Measurements from ENCODE around the gene LIF.
"Not testable (repeated sequence)": the region's sequence is repeated elsewhere in the genome, so short reads cannot be mapped to it uniquely, and the experiment has no call there.

LIF gene

DNA sequence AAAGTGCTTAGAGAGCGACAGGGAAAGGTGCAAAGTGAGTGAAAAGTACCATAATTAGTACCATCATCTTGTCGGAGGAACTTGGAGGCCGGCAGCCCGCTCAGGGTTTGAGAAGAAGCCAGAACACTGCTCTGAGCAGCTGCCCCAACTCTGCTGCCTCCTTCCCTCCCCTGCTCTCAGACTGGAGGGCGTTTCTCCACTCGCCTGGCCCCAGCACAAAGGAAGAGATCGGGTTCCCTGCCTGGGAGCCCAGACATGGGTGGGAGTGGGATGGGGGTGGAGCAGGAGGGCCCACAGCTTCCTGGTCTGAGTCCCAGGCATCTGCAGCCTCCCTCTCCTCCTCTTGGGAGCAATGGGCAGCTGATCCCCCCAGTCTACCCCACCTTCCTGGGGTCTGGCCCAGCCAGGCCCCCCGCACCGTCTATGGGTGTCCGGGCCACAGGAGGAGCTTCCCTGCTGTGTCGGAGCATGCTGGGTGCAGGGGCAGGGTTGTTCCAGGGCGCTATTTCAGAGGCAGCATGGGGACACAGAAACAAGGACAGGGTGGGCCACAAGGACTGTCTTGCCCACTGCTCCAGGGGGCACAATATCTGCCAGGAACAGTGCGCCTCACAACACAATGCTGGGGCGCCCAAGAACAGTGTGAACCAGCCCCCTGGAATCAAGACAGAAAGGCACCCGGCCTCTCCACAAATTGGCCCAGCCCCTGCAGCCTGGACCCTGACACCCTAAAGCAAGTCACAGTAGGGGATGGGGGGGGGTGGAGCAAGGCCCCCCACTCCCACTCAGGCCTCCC, 4.8 kb downstream of the LIF start:
- DNase-seq, result no peak

DNA sequence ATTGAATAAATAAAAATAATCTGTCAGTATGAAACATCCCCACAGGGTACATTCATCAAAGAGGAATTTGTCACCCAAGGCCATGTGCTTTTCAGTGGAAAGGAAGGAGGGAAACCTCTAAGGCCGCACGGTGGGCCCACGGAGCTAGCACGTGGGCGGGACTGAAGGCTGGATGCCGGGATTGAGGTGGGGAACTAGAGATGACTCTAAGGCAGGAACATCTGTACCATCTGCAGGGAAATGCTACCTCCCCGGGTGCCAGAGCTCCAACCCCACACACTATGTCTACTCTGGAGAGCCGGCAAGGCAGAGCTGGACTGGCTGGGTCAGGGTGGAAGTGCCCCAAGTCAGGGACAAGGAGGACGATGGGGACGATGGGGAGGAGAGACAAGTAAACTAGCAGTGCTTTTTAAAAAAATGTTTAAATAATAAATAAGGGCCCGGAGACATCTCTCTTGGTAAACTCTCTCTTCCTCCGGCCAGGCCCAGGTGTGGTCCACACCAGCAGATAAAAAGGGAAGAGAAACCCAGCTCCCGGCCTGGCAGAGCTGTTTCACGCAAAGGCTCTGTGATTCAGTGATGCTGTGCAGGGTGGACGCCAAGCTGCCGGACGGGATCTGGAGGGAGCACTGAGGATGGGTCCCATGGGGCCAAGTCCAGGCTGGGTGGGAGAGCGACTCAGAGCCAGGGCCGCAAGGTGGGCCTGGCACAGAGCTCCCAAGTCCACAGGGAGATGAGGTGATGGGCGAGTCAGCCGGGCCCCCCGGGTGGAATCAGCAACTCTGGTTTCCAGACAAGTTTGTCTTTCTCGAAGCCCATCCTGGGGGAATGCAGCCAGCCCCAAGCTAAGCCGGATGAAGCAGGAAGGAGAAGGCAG, 5.8 kb downstream of the LIF start:
- DNase-seq, result no peak

DNA sequence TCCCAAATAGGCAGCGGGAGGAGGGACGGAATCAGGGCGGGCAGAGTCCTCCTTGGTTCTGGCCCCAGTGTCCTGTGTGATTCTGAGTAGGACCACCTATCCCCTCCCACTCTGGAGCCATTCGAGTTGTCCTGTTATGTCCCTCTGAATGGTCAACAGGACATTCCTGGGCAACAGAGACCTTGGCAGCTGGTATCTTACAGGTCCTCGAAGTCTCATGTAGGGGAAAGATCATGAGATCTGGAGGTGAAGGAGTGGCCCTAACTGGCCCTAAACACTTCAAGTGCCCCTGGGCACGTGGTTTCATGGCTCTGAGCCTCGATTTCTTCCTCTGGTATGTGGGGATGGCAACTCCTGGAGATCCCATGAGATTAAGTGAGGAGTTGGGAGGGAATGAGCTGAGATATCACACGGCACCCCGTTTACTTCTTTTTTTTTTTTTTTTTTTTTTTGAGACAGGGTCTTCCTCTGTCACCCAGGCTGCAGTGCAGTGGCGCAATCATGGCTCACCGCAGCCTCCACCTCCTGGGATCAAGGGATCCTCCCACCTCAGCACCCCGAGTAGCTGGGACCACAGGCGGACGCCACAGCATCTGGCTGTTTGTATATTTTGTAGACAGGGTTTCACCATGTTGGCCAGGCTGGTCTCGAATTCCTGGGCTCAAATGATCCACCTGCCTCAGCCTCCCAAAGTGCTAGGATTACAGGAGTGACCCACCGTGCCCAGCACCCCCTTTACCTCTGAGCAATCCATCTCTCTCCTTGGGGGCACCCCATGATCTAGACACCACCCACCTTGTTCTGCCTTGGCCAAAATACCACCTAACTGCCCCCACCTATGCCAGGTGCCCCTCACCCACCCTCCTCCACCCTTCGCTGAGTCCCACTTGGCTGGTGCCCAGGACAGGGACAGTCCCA, 6.8 kb downstream of the LIF start:
- no peak for DNase-seq

DNA sequence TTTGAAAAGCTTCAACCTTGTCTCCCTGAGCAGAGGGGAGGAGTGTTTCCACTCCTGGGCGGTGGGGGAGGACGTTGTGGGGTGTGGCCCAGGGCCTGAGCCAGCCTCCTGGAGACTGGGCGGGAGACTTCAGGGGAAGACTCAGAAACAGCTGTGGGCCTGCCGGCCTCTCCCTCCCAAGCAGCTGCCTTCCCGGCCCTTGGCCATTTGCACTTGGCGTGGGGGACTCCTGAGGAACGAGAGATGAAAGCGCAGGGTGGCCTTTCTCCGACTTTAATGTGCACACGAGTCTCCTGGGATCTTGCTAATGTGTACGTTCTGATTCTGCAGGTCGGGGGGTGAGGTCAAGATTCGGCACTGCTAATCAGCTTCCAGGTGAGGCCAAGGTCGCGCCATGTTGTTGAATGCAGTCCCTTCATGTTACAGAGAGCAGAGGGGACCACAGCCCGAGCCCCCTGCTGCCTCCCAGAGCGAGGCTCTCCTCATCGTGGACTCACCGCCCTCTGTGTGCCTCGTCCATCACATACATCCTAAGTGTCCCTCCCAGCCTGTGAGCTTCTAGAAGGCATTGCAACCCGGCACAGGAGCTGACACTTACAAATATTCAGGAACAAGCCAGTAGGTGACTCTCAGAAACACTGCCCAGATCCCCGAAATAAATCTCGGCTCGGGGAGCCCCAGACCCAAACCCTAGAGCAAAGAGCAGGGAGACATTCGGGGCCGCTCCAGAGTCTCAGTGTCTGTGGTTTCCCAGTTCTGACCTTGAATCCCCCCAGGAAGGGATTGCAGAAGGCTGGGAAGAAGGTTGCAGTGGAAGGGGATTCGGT, 7.7 kb downstream of the LIF start:
- no peak for DNase-seq

DNA sequence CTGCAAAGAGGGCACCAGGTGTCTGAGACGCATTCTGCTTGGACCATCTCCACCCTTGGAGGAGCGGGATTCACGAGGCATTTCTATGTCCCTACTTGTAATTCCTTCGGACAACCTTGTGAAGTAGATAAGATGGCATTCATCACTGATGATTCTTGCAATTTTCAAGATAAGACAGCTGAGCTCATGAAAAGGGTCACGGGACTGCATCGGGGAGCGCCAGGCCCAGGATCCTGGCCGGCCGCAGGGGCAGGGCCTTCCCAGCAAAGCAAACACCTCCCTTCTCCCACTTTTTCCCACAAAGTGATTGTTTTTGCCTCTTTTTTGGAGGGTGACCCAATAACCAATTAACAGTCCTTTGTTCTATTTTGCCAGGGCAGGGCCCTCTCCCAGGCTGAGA, 8.4 kb downstream of the LIF start:
- no peak for DNase-seq

DNA sequence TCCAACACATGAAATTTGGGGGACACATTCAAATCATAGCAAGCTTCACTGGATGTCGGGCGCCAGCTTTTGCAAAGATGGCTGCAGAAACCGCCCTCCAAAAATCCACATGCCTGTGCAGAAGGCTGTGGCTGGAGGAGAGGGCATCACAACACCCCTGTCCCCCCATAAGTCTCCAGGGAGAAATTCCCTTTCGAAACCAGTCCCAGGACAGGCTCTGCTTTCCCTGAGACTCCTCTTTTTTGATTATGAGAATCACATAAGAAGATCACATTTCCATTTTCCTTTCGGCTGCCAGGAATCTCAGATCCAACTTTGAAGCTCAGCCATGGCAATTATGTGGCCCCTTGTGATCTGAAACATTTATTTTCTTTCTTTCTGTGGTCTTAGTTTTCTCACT, 9.7 kb downstream of the LIF start:
- no peak for DNase-seq

DNA sequence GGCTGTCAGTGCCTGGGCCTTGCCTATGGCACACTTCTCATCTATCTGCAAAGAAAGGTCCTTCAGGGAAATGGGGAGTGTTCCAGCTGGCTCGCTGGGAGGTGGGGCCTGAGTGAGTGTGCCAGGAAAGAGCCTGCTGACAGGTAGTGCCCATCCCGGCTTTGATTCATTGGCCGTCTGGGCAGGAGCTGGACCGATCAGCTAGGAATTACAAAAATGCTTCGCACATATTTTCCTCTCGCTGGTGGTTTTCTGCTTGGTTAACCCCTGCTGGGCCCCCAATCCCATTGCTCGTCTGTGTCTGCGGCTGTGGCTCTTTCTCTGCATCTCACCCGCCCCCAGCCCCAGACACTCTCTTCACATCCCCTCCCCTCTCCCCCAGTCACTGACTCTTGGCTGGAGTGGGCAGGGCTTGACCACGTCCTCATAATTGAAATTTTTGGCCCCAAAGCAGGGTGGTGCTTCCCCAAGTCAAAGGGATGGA, 10.8 kb downstream of the LIF start:
- no peak for DNase-seq

DNA sequence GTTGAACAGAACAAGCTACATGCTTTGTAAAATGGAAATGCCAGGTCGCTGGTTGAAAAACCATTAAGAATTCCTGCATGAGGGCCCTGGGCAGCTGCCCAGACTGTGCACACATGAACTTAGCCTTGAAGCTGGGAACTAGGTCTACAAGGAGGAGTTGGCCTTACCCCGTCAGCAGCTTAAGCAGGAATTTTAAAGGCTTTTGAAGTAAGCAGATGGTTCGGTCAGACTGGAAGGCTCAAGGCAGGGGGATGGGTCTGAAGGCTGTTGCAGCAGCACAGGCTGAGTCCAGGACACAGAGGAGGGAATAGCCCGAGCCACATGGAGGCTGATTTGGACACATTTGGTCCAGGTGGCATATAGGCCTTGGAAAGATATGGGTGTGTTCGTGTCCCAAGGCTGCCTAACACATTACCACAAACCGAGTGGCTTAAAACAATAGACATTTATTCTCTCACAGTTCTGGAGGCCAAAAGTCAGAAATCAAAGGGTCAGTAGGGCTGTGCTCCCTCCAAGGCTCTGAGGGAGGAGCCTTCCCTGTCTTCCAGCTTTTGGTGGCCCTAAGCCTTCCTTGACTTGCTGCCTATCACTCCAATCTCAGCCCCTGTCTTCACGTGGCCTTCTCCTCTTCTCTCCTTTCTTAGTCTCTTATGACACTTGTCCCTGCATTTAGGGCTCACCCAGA, 11.6 kb downstream of the LIF start:
- DNase-seq, result no peak

DNA sequence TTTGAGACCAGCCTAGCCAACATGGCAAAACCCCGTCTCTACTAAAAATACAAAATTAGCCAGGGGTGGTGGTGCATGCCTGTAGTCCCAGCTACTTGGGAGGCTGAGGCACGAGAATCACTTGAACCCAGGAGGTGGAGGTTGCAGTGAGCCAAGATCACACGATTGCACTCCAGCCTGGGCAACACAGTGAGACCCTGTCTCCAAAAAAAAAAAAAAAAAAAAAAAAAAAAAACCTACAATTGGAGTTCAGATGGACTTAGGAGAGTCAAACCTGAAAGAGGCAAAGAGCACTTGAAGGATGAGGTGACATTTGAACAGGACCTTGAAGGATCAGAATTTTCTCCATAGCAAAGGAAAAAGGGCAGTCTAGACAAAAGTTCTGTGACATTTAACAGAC, 12.2 kb downstream of the LIF start:
- not testable (repeated sequence) for DNase-seq

DNA sequence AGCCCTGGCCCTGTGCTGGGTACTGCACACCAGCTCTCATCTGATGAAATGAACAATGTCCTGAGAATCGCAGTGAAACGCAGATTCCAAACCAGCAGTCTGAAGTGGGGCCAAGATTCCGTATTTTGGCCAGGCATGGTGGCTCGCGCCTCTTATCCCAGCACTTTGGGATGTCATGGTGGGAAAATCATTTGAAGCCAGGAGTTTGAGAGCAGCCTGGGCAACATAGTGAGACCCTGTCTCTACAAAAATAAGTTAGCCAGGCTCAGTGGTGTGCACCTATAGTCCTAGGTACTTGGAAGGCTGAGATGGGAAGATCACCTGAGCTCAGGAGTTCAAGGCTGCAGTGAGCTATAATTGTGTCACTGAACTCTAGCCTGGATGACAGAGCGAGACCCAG, 13.0 kb downstream of the LIF start:
- DNase-seq, result no peak

DNA sequence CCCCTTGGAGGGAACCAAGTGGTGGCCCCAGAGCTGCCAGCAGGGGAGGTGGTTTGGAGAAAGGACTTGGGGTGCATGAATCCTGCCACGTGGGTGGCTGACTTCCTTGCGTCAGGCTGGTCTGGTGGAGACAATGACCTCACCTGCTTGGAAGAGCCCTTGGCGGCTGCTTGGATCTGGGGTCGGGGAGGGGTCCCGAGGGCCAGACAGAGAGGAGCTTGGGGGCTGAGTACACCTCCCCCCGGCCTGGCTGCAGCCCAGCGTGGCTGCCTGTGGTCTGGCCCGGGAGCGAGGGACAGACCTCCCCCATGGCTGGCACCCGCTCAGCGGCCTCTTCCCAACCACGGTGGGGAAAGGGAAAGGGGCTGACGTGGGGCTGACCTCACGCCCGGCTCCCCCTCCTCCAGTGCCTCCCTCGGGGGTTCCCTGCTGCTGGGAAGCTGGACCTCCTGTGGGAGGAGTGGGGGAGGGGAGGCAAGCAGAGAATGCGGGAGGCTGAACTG, 13.8 kb downstream of the LIF start:
- DNase-seq, result no peak

DNA sequence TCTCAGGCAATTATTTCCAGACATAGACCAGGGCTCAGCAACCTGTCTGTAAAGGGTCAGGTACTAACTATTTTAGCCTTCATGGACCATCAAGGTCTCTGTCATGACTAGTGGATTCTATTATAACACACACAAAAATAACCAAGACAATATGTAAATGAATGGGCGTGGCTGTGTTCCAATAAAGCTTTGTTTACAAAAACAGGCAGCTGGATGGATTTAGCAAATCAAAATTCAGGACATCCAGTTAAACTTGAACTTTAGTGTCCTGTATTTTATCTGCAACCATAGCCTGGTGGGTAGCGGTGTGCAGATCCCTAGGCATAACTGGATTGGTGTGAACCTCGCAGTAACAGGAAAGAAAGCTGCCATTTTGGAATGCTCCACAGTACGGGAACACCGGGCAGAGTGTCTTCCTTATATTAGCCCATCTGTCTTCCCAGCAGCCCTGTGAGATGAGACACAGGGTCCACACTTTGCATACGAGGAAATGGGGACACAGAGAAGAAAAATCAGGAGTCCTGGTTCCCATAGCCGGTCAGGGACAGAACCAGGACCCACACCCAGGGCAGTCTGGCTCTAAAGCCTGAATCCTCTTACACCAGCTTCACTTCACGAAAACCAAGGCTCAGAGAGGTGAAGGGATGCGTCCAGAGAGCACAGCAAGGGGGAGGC, 15.6 kb downstream of the LIF start:
- DNase-seq, result no peak

DNA sequence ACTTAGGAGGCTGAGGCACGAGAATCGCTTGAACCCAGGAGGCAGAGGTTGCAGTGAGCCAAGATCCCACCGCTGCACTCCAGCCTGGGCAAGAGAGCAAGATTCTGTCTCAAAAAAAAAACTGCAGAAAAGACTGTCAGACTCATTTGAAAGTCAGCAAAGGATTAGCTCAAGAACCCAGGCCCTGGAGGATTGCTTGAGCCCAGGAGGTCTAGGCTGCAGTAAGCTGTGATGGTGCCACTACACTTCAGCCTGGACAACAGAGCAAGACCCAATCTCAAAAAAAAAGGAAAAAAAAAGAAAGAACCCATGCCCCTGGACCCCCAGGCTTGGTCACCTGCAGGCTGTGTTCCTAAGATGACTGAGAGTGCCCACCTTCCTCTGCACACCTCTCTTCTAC, 16.2 kb downstream of the LIF start:
- no peak for DNase-seq

DNA sequence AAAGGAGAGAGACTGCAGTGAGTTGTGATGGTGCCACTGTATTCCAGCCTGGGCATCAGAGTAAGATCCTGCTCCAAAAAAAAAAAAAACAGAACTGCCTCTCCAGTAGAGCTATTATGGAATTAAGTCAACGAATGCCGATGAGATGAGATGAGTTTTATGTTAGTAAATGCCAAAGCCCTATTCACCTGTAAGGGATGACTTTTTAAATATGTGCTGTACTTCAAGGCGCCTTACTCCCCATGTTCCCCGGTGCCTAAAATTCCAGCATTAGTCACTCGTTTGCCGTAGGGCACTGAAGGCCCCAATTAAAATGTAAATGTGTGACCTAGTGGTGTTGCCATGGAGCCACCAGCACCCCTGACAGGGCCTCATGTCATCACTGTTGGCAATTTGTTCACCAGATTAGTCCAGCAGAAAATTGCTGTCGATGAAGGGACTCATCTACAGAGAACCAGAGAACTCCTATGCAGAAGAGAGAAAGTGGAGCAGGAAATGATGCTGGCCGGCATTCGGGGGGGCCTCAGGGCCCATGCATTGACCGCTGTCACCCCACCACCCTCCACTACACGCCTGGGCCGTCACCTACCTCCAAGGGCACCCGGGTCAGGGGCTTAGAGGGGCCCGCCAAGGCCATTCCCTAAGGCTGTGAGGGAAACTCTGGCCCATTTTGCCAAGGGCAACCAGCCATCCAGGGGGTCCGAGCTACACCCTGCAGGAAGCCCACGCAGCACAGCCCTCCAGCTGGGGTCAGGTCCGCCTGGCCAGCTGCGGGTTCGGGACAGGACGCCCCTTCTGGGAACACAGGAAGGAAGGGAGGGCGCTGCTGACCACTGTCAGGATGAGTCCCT, 17.8 kb downstream of the LIF start:
- DNase-seq, result no peak

DNA sequence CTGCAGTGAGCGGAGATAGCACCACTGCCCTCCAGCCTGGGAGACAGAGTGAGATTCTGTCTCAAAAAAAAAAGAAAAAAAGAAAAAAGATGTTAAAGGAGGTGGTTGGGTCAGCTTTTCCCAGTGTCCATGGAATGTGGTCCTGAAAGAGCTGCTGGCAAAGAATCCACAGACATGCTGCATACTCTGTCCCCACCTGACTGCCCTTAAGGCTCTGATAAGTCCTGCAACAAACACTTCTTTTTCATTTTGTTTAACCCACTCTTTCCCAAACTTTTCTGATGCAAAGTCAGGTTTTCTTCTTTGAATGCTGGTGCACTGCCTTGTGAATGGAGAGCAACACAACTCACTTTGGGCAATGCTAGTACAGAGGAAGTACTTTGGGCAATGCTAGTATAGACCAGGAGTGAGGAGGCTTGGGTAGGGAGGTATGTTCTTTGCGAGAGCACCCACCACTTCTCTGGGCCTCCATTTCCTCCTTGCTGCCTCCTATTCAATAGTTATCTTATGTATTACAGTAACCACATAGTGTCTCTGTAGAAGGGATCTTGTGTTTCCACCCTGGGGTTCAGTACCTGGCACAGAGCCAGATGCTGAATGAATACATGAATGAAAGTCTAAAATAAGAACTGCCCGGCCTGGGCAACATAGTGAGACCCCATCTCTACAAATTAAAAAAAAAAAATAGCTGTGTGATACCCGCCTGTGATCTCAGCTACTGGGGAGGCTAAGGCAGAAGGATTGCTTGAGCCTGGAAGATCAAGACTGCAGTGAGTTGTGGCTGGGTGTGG, 18.9 kb downstream of the LIF start:
- DNase-seq, result no peak

DNA sequence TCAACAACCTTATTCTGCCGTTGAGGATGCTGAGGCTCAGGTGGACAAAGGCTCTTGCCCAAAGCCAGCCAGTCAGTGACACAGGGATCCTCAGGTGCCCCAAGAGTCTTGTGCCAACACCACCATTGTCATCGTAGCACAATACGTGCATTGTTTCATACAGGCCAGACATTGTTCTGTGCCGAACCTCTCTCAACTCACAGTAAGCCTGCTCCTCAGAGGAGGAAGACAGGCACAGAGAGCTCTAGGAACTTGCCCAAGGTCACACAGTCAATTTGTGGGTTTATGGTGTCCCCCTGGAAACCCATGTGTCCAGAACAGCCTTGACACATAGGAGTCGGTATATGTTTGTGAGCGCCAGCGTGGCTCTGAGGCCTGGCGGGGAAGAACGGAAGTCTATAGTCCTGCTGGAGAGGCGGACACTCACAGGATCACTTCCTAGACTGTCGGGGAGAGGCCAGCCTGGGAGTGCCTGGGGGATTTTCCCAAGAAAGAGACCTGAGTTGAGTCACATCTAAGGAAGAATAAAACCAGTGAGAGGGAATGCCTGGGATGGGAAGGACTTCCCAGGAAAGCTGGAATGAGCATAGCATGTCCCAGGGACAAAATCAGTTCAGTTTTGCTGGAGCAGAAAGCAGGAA, 20.2 kb downstream of the LIF start:
- no peak for DNase-seq

DNA sequence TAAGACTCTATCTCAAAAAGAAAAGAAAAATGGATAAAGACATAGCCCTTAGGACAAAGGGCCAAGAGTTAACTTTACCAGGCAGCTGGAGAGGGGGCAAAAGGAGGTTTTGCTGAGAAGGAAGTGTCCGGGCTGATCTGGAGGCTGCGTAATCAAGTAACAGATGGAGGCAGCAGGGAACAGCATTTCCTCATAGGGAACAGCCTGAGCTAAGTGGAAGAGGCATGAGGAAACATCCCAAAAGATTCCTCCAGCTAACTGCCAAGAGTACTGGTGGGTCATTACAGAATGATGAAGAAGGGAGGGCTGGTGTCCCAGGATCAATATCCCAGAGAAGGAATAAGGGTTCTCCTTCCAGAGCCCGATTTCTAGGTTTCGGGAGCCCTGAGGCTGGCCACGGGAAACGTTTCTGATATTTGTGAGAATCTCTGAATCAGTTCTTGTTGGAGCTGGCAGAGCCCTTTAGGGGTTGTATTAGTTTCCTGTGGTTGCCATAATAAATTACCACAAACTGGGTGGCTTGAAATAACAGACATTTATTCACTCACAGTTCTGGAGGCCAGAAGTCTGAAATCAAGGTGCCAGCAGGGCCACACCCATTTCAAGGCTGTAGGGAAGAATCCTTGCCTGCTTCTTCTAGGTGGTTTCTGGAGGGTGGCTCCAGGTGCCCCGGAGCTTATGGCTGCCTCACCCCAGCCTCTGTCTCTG, 21.2 kb downstream of the LIF start:
- no peak for DNase-seq

All from NK-92 treated with Interleukin-12 subunit alpha and Interleukin-12 subunit beta, amount 100 ng/mL, for 24 hours (cell line).